K562 (cell line): ENCODE data around the gene DUS1L. TPM values are rescaled to one million over a fixed set of nuclear protein-coding genes. Genes with fewer than 3 reads are reported as not detected.
A peak's percentile ranks its signal among the peaks of the same experiment; 100 is the strongest.

Source experiments
- CBX2 ChIP-seq: fragments of 200-600 bp; sonication (generic); IDR thresholded peaks from one replicate; pipeline ENCODE4 v1.6.1; 2012; ENCODE audit warnings: mild to moderate bottlenecking, low read length, inconsistent platforms; ENCODE audit not compliant: insufficient read depth, poor library complexity, severe bottlenecking
- GATAD2A ChIP-seq: fragments of 450-650 bp; IDR thresholded peaks from 2 replicates; pipeline ENCODE4 v1.6.1; 2017
- PHF21A ChIP-seq: fragments of 450-650 bp; IDR thresholded peaks from 2 replicates; pipeline ENCODE4 v1.6.1; 2017; ENCODE audit warnings: low read depth, borderline replicate concordance
- RFX1 ChIP-seq: fragments of 450-650 bp; IDR thresholded peaks from 2 replicates; pipeline ENCODE4 v1.6.1; 2016; ENCODE audit warnings: mild to moderate bottlenecking, moderate library complexity
- SLC30A9 ChIP-seq: fragments of 250-450 bp; sonication (Bioruptor Pico); IDR thresholded peaks from 2 replicates; pipeline ENCODE4 v1.8.0; 2022; ENCODE audit warnings: mild to moderate bottlenecking, moderate library complexity
- SRSF1 ChIP-seq: fragments of 200-400 bp; formaldehyde crosslinking; IDR thresholded peaks from 2 replicates; pipeline ENCODE4 v1.6.1; 2017; ENCODE audit warnings: mild to moderate bottlenecking, low read depth, low read length, moderate library complexity
- ZNF695 ChIP-seq: fragments of 450-650 bp; formaldehyde crosslinking; IDR thresholded peaks from 2 replicates; pipeline ENCODE4 v1.4.0; 2020; ENCODE audit warnings: mild to moderate bottlenecking, moderate library complexity
- ZNF699 ChIP-seq: fragments of 250-450 bp; sonication (Bioruptor Pico); IDR thresholded peaks from 2 replicates; pipeline ENCODE4 v1.8.0; 2021; ENCODE audit warnings: mild to moderate bottlenecking, moderate library complexity; ENCODE audit not compliant: insufficient replicate concordance
- polyA plus RNA-seq, 8 experiments: library from polyadenylated mRNA; depleted of rRNA in 4 of 8; stranded (reverse) in 5 of 8; unstranded in 3 of 8; fragments of >200 nt; fragmentation: Nextera tagmentation in 2 of 8; fragmentation: Illumina TruSeq in 1 of 8; extraction: Ambion mirVana in 2 of 8; extraction: Trizol in 1 of 8; gene quantifications; 2 replicates each; pipeline versions ENCODE4 v1.2.1 to v1.2.3, GENCODE V29; 2011 to 2014; ENCODE audit warnings: inconsistent platforms in 1 of 8, missing spikeins in 1 of 8
- total RNA-seq, 7 experiments: library from RNA; depleted of rRNA in 6 of 7; stranded (reverse); fragments of >200 nt in 6 of 7; fragmentation: Illumina TruSeq in 2 of 7; extraction: Trizol in 2 of 7; gene quantifications; 2 replicates each; pipeline versions ENCODE4 v1.2.1 to v1.2.3, GENCODE V29; 2011 to 2021; ENCODE audit warnings: low replicate concordance in 1 of 7
- TF ChIP-seq, protein P1 (sequence below): fragments of 250-450 bp; sonication (Bioruptor Pico); IDR thresholded peaks from 2 replicates; pipeline ENCODE4 v1.5.0; 2021; ENCODE audit warnings: mild to moderate bottlenecking, borderline replicate concordance
- TF ChIP-seq, protein P2 (sequence below): fragments of 200-600 bp; sonication (generic); IDR thresholded peaks from one replicate; pipeline ENCODE4 v1.6.1; 2012; ENCODE audit warnings: mild to moderate bottlenecking, low read depth, low read length, inconsistent platforms
- TF ChIP-seq, protein P3 (sequence below): fragments of 250-450 bp; sonication (Bioruptor Pico); IDR thresholded peaks from 2 replicates; pipeline ENCODE4 v1.5.0; 2022; ENCODE audit warnings: mild to moderate bottlenecking

Gene DUS1L
- total and polyA plus RNA-seq, 9 of the 15 experiments (the other 6 are each of a cell fraction or from before 2014, with no cell fraction given) = 7.8 to 210 (median 83.9) TPM

DNA sequence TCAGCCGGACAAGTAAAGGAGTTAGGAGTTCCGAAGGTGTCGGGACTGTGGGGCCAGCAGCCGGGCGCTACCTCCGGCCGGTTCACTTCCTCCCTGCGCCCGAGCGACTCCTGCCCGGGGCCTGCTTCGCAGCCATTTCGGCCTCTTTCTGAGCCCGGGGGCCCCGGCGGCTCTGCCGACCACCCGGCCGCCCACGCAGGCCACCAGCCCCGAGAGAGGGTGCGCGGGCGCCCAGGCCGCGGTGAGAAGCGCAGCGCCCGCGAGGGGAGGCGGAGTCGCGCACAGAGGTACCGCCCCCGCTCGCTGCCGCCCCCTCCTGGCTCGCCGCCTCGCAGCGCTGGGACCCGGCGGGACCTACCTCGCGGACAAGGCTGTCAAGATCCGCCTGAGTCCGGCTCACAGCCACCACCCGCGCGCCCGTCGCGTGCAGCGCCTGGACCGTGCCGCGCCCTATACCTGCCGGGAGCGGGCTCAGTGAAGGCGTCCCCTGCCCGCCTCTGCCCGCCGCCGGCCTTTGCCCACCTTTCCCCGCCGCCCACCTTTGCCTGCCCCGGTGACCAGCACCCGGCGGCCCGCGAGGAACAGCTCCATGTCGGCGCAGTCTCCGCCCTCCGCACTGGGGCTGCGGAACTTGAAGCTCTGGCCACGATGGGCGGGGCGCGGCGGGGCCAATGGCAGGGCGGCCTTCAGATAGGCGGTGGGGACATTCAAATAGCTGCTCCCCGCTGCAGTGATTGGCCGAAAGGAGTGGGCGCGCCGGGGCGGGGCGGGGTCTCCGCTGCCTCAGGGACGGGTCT, 28.3 kb downstream of the DUS1L start, which contains the start of gene DCXR (continued):
- TF ChIP-seq SLC30A9 (CRISPR knock-in tag) (no peak), GATAD2A (peak; percentile 83; the same call in 1 of the 2 replicates), ZNF699 (CRISPR knock-in tag) (no peak), SRSF1 (0 out of 2 replicates have a peak, but pooled peaks have one; percentile 67), CBX2 (no peak), RFX1 (no peak), ZNF695 (CRISPR knock-in tag) (no peak), PHF21A (0 out of 2 replicates have a peak, but pooled peaks have one; percentile 44)
- TF ChIP-seq, protein P1, sequence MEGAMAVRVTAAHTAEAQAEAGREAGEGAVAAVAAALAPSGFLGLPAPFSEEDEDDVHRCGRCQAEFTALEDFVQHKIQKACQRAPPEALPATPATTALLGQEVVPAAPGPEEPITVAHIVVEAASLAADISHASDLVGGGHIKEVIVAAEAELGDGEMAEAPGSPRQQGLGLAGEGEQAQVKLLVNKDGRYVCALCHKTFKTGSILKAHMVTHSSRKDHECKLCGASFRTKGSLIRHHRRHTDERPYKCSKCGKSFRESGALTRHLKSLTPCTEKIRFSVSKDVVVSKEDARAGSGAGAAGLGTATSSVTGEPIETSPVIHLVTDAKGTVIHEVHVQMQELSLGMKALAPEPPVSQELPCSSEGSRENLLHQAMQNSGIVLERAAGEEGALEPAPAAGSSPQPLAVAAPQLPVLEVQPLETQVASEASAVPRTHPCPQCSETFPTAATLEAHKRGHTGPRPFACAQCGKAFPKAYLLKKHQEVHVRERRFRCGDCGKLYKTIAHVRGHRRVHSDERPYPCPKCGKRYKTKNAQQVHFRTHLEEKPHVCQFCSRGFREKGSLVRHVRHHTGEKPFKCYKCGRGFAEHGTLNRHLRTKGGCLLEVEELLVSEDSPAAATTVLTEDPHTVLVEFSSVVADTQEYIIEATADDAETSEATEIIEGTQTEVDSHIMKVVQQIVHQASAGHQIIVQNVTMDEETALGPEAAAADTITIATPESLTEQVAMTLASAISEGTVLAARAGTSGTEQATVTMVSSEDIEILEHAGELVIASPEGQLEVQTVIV (CRISPR knock-in tag) = no peak
- TF ChIP-seq, protein P2, sequence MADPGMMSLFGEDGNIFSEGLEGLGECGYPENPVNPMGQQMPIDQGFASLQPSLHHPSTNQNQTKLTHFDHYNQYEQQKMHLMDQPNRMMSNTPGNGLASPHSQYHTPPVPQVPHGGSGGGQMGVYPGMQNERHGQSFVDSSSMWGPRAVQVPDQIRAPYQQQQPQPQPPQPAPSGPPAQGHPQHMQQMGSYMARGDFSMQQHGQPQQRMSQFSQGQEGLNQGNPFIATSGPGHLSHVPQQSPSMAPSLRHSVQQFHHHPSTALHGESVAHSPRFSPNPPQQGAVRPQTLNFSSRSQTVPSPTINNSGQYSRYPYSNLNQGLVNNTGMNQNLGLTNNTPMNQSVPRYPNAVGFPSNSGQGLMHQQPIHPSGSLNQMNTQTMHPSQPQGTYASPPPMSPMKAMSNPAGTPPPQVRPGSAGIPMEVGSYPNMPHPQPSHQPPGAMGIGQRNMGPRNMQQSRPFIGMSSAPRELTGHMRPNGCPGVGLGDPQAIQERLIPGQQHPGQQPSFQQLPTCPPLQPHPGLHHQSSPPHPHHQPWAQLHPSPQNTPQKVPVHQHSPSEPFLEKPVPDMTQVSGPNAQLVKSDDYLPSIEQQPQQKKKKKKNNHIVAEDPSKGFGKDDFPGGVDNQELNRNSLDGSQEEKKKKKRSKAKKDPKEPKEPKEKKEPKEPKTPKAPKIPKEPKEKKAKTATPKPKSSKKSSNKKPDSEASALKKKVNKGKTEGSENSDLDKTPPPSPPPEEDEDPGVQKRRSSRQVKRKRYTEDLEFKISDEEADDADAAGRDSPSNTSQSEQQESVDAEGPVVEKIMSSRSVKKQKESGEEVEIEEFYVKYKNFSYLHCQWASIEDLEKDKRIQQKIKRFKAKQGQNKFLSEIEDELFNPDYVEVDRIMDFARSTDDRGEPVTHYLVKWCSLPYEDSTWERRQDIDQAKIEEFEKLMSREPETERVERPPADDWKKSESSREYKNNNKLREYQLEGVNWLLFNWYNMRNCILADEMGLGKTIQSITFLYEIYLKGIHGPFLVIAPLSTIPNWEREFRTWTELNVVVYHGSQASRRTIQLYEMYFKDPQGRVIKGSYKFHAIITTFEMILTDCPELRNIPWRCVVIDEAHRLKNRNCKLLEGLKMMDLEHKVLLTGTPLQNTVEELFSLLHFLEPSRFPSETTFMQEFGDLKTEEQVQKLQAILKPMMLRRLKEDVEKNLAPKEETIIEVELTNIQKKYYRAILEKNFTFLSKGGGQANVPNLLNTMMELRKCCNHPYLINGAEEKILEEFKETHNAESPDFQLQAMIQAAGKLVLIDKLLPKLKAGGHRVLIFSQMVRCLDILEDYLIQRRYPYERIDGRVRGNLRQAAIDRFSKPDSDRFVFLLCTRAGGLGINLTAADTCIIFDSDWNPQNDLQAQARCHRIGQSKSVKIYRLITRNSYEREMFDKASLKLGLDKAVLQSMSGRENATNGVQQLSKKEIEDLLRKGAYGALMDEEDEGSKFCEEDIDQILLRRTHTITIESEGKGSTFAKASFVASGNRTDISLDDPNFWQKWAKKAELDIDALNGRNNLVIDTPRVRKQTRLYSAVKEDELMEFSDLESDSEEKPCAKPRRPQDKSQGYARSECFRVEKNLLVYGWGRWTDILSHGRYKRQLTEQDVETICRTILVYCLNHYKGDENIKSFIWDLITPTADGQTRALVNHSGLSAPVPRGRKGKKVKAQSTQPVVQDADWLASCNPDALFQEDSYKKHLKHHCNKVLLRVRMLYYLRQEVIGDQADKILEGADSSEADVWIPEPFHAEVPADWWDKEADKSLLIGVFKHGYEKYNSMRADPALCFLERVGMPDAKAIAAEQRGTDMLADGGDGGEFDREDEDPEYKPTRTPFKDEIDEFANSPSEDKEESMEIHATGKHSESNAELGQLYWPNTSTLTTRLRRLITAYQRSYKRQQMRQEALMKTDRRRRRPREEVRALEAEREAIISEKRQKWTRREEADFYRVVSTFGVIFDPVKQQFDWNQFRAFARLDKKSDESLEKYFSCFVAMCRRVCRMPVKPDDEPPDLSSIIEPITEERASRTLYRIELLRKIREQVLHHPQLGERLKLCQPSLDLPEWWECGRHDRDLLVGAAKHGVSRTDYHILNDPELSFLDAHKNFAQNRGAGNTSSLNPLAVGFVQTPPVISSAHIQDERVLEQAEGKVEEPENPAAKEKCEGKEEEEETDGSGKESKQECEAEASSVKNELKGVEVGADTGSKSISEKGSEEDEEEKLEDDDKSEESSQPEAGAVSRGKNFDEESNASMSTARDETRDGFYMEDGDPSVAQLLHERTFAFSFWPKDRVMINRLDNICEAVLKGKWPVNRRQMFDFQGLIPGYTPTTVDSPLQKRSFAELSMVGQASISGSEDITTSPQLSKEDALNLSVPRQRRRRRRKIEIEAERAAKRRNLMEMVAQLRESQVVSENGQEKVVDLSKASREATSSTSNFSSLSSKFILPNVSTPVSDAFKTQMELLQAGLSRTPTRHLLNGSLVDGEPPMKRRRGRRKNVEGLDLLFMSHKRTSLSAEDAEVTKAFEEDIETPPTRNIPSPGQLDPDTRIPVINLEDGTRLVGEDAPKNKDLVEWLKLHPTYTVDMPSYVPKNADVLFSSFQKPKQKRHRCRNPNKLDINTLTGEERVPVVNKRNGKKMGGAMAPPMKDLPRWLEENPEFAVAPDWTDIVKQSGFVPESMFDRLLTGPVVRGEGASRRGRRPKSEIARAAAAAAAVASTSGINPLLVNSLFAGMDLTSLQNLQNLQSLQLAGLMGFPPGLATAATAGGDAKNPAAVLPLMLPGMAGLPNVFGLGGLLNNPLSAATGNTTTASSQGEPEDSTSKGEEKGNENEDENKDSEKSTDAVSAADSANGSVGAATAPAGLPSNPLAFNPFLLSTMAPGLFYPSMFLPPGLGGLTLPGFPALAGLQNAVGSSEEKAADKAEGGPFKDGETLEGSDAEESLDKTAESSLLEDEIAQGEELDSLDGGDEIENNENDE = no peak
- TF ChIP-seq, protein P3, sequence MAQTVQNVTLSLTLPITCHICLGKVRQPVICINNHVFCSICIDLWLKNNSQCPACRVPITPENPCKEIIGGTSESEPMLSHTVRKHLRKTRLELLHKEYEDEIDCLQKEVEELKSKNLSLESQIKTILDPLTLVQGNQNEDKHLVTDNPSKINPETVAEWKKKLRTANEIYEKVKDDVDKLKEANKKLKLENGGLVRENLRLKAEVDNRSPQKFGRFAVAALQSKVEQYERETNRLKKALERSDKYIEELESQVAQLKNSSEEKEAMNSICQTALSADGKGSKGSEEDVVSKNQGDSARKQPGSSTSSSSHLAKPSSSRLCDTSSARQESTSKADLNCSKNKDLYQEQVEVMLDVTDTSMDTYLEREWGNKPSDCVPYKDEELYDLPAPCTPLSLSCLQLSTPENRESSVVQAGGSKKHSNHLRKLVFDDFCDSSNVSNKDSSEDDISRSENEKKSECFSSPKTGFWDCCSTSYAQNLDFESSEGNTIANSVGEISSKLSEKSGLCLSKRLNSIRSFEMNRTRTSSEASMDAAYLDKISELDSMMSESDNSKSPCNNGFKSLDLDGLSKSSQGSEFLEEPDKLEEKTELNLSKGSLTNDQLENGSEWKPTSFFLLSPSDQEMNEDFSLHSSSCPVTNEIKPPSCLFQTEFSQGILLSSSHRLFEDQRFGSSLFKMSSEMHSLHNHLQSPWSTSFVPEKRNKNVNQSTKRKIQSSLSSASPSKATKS = no peak
